LNCAP (cell line): Measurements from ENCODE around the gene MAPK9.

Source experiments
- TF ChIP-seq, protein P1 (sequence below): fragments of 450-650 bp; IDR thresholded peaks from 2 replicates; pipeline ENCODE4 v1.5.1; 2017; ENCODE audit warnings: mild to moderate bottlenecking

The MAPK9 gene

DNA sequence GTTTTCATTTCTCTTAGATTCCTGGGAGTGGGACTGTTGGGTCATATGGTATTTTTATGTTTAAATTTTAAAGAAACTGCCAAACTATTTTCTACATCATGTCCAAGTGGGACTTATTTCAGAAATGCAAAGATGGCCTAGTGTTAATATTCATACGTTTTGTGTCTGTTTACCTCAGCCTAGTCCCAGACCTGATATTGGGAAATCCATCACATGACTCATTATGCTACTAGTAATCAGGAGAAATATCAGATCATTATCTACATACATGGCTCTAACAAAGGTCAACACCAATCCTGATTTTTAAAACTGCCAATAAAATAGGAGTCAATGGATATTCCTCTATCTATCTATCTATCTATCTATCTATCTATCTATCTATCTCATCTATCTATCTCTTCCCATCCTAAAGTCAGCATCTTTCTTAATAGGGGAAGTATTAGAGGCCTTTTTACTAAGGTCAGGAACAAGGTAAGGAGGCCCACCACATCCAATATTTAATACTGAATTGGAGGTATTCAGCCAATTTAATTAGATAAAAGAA lies 87.5 kb downstream of the MAPK9 start:
- TF ChIP-seq, protein P1, sequence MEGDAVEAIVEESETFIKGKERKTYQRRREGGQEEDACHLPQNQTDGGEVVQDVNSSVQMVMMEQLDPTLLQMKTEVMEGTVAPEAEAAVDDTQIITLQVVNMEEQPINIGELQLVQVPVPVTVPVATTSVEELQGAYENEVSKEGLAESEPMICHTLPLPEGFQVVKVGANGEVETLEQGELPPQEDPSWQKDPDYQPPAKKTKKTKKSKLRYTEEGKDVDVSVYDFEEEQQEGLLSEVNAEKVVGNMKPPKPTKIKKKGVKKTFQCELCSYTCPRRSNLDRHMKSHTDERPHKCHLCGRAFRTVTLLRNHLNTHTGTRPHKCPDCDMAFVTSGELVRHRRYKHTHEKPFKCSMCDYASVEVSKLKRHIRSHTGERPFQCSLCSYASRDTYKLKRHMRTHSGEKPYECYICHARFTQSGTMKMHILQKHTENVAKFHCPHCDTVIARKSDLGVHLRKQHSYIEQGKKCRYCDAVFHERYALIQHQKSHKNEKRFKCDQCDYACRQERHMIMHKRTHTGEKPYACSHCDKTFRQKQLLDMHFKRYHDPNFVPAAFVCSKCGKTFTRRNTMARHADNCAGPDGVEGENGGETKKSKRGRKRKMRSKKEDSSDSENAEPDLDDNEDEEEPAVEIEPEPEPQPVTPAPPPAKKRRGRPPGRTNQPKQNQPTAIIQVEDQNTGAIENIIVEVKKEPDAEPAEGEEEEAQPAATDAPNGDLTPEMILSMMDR = no peak

DNA sequence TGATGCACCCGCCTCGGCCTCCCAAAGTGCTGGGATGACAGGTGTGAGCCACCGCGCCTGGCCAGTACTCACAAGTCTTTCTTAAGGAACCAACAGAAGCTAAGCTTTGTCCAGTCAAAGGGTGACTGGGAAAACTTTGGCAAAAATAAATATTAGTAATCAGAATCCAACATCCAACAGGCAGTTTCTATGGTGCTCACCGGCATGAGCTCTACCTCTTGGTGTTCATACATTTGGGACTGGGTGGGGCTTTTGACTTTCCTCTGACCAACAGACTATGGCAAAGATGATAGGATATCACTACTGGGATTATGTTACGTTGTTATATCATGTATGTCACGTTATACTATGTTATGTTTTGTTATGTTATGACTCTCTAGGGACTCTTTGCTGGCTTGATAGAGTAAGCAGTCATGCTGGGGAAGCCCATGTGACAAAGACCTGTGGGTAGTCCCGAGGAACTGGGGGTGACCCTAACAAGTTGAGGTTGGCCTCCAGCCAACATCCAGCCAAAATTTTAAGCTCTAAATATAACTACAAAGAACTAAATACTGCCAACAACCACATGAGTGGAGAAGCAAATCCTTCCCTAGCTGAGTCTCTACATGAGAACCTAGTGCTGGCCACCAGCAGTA lies 88.8 kb downstream of the MAPK9 start:
- TF ChIP-seq, protein P1 = no peak

DNA sequence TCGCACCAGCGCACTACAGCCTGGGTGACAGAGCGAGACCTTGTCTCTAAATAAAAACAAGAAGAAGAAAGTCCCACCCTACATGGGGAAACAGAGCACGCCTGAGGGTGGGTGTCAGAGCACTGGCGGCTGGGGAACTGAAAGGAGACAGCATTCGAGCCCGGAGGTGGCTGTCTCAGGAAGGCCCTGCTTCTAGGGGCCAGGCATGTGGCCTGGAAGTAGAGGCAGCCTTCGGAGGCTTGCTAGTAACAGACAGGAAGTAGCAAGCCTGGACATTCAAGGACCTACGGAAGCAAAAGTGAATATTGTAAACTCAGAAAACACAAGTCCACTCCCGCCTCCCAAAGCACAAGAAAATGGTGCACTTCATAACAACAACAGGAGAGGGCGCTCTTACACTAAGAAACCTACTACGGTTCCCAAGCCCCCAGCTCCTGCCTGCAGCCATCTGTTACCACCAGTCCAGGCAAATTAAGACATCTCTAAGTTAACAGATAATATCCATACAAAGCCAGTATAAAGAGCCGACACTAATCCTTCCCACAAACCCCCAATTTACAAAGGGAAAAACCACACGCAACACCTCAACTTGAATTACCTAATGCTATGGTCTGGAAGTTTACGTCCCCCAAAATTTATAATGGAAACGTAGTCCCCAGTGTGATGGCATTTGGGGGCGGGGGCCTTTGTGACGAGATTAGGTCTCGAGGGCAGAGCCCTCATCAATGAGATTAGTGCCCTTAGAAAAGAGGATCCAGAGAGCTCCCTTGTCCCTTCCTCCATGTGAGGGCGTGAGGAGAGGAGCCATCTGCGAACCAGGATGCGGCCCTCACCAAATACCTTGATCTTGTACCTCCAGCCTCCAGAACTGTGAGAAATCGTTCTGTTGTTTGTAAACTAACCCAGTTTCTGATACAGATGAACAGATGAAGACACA lies 90.6 kb downstream of the MAPK9 start:
- TF ChIP-seq, protein P1 = peak; percentile 56

DNA sequence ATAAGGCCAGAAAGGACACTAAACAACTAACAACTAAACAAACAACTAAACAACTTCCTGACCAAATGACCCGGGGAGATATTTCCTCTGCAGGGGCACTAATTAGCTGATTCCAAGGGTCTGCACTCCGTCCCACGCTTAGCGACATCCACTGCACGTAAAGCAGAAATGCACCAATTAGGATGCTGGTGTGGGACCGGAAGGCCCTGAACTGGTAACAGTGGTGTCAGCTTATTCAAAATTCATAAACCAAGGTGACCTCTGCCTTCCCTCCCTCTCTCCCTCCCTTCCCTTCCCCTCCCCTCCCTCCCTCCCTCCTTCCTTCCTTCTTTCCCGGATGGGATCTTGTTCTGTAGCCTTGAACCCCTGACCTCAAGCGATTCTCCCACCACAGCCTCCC lies 92.5 kb downstream of the MAPK9 start:
- TF ChIP-seq, protein P1 = no peak

DNA sequence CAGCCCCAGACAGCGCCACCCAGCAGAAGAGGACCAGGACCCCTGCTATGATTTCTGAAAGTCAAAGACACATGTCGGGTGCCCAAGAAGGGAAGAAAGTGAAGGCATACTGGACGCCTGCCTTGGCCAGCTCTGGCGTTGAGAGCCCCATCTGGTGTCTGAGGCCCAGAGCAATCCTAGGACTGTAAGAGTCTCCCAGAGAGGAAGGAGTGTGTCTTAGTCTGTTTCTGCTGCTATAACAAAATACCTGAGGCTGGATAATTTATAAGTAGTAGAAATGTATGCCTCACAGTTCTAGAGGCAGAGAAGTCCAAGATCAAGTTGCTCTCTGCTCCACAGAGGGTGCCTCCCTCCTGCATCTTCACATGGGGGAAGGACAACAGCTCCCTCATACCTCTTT lies 93.7 kb downstream of the MAPK9 start:
- TF ChIP-seq, protein P1 = no peak

DNA sequence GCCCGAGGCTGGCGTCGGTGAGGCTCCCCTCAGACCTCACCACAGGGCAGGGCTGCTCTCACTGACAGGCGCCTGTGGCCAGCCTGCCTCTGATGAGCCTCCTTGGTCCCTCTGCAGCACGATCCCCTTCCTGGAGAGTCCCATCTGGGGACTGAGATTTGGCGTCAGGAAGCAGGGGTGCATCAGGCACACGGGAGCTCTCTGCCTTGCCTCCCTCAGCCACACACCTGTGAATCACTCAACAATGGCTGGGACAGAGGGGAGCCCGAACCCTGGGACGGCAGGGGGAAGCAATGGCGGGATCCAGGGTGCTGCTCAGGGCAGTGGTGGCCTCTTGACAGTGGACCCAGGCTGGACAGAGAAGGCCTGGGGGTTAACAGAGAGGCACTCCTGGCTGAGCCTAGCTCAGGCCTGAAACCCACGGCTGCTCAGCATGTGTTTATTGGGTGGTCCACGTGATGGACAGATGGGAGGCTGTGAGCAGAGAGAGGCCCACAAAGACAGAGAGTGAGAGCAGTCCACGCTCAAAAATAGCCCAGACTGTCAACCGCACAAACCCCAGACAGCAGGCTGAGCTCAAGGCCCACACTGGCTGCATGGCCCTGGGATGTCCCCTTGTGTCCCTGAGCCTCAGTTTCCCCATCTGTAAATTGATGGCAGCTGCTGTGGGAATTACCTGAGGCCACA lies 94.7 kb downstream of the MAPK9 start:
- TF ChIP-seq, protein P1 = no peak
